Measurements from ENCODE around the gene FBLN5.
A peak's percentile ranks its signal among the peaks of the same experiment; 100 is the strongest.
"Not testable (repeated sequence)": the region's sequence is repeated elsewhere in the genome, so short reads cannot be mapped to it uniquely, and the experiment has no call there.

FBLN5 gene

DNA sequence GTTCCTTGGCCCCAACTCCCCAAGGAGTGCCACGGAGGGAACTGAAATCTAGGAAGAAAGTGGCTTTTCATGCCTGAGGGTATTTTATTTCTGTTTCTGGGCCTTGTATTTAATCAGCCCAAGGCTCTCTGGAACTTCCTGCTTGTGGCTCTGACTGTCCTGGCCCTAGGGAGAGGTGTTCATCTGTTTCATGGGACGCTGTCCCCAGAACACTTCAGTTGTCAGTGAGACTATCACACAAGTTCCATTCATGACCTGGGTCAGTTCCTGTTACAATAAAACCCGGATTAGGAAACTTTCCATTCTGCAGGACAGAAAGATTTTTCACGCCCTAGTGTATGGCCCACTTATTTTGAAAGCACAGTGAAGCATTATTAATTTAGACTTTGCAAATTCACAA is 61.7 kb downstream of the FBLN5 start:
- no peak for DNase-seq (ENCODE audit: low read depth in 2 of 2)

DNA sequence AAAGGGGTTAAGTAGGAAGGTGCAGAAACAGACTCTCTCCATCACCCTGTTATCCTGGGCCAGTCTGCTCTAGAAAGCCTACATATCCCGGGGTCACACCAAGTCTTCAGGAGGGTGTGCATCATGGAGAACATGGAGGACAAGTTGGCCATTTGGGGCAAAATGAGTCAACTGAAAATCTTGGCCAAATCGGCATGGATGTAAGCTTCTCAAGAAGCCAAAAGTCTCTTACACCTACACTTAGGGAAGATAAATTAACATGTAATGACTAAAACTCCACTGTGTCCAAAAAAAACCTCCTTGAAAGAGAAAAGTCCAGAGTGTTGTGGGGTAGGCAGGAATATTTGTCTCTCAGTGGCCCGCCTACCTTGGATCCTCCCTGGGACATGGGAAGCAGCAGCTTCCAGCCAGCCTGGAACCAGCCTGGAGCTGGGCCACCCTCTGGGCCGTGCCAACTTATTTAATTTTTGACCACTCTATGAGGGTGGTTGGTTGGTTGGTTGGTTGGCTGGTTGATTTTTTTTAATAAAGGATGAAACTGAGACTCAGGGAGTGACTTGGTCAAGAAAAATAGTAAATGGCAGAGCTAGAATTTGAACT is 62.3 kb downstream of the FBLN5 start:
- no peak for DNase-seq (ENCODE audit: low read depth in 2 of 2)

DNA sequence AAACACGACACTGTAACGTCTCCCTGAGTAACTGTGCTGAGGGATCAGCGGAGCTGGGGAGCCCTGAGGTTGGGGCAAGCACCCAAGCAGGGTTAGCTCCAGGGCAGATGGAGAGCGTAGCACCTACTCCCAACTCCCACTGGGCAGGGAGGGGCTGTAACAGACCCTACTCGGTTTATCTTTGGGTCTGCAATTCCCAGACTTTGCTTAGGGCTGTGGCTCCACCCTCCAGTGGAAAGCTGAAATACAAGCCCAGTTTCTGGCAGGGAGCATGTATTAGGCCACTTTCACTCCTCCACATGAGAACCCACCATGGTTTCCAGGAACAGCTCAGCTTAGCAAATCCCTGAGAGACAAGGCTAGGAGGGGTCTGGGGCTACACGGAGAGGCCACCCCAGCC is 62.8 kb downstream of the FBLN5 start:
- DNase-seq (ENCODE audit: low read depth in 2 of 2): no peak

DNA sequence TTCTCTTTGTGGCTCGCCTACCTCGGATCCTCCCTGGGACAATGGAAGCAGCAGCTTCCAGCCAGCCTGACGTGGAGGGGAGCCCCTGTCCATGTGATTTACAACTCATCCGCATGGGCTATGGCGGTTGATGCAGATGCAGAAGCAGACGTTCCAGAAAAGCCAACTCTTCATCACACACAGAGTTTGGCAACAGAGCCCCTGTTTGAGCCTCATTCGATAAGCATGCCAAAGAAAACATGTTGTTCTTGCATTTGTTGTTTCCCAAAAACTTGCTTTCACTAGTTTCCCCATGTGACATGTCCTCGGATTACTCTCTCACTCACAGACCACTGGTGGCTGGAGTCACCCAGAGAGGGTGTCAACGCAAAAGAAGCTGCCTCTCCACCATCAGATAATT is 63.7 kb downstream of the FBLN5 start:
- DNase-seq (ENCODE audit: low read depth in 2 of 2): no peak

DNA sequence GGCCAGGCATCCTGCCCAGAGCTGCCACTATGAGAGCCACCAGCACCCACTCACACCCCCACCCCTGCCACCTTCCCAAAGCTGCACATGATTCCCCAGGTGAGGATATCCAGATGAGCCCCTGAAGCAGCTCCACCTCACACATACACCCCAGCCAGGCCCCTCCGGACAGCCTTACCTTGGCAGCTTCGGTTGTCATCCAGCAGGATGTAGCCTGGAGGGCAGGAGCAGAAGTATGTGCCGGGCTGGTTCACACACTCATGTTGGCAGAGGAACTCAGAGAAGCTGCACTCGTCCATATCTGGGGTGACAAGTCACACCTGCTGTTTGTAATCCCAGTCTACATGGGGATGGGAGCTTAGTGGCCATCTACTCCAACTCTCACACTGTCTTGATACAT is 64.7 kb downstream of the FBLN5 start:
- no peak for DNase-seq (ENCODE audit: low read depth in 2 of 2)

DNA sequence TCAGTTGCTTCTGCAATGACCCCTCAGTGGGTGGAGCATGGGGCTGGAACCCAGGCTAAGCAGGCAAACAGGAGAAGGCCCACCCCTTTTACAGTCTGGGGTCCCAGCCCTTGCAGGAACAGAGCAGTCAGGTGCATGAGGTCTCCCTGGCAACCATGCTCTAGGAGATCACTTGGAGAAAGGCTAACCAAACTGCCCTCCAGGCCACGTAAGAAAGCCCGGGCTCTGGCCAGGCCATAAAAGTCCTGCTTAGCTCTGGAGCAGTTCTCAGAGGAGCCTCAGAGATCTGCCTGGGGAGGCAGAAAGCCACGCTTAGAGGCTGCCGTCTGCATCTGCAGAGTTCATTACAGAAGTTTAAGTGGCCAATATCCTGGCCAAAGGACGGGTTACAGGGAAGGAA is 65.1 kb downstream of the FBLN5 start:
- no peak for DNase-seq (ENCODE audit: low read depth in 2 of 2)

DNA sequence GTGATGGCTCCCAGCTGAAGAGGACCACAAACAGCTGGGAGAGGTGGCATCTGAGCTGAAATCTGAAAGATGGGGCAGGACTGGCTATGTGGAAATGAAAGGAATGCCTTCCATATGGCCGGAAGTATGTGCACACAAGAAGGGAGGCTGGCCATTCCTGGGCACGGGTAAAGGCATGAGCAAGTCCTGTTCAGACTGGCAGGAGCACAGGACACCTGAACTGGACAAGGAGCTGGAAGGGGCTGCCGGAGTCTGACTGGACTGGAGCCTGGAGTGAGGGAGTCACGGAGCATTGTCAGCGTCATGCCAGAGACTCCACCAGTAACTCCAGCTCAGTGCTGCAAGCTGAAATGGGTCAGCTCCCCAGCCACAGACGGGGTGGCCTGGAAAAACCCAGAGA is 68.3 kb downstream of the FBLN5 start:
- no peak for DNase-seq (ENCODE audit: low read depth in 2 of 2)

DNA sequence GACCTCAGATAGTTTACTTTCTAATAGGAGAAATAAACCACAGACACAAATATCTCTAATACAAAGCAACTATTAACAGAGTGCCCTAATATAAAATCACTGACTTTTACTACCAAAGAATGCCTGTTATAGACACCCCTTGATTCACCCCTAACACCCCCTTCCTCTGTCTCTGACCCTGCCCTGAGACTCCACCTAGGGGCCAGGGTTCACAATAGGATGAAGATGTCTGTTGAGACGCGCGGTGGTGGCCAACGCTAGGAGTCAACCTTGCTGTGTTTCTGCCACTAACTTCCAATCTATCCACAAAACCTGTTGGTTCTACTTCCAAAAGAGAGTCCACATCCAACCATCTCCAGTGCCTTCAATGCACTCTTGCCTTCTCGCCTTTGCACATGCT is 69.2 kb downstream of the FBLN5 start:
- DNase-seq (ENCODE audit: low read depth in 2 of 2): no peak

DNA sequence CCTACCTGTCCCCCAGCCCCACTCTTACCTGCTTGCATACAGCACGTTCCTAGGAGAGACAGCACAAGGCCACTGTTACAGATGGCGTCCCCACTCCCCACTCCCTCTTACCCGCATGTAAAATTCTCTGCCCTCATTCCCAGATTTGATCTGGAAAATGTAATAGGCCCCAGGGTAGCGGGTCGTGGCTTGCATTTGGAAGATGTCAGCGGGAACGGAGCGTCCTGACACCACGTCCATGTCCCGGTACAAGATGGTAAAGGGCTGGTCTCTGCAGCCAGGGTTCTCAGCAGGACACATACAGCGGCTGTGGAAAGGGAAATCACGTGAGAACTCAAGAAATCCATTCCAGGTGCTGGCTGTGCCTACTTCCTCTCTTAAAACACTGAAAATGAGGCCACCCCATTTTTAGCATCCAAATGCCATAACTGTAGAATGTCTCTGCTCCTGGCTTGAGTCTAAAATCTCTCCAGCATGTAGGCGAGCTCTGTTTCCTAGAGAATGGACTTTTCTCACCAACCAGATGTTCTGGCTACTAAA is 70.0 kb downstream of the FBLN5 start:
- no peak for DNase-seq (ENCODE audit: low read depth in 2 of 2)

DNA sequence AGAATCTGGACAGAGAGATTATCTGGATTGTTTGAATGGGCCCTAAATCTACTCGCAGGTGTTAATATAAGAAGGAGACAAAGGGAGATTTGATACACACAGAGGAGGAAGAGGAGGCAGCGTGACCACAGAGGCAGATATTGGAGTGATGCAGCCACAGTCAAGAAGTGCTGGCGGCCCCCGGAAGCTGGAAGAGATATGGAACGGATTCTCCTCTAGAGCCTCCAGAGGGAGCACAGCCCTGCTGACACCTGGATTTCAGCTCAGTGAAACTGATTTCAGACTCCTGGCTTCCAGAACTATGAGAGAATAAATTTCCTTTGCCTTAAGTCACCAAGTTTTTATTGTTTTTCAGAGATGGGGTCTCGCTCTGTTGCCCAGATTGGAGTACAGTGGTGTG is 71.0 kb downstream of the FBLN5 start:
- no peak for DNase-seq (ENCODE audit: low read depth in 2 of 2)

DNA sequence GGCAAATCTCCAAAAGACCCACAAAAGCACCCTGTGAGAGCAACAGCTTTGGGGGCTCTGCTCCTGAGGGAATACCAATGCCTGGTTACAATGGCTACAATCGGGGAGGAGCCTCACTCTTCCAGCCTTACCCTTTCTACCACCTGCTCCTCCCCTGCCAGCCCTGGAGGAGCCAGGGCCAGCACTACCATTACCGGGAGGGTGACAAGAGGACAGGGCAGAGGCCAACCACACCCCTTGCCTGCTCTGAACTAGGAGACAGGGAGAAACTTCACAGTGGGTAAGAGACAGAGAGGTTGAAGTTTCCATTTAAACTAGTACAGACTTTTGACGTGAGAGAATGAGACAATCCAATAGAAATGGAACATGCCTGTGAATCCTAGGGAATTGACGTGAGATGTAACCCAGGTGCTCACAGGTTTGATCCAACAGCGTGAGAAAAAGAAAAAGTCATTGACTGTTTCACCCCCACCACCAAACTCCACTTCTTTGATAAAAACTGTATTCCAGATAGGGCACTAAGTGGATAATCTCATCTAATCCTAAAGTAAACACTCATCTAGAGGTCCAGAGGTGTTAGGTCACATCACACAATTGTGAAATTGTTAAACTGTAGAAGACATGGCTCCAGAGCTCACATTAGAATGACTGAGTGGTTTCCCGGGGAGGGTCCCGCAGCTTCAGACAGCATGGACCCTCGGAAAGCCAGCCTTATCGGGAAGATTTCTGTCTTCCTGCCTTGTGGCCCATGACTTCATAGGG is 71.8 kb downstream of the FBLN5 start:
- no peak for DNase-seq (ENCODE audit: low read depth in 2 of 2)

DNA sequence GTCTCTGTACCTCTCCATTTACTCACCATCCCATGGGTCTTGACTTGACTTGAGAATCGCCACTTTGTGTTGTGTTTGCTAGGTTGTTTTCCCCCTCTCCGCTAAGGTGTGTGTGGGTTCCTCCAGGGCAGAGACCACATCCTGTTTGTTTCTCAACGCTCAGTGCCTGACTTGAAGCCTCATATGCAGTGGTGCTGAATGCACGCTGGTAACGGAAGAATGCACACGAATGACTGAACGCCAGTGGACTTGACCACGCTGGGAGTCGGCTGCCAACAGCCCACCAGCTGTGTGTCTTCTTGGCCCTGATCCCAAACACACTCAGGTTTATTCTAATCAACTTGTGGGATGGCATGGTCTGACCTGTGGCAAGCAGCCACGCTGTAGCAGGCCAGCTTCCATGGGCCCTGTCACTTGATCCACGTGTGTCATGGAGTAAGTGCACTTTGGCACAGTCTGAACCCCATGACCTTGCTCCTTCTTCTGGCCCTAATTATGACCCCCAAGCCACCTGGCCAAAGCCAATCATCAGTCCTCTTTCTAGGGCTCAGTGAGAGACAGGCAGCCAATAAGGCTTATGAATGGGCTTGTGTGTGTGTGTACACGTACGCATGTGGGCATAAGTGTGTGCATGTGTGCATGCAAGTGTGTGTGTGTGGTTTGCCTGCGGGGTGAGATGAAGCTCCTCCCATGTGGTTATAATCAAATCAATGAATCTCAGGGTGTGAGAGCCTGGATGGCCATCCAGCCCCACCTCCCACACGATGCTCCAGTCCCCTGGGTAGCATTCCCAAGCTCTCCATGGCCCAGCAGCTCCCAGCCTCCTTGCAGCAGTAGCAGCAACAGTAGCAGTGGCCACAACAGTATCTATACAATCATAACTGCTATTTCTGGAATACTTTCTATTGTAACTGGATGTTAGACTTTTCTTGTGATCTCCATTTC is 73.8 kb downstream of the FBLN5 start:
- peak in 1 of 2 donors; percentile 26 for DNase-seq (ENCODE audit: low read depth in 2 of 2)

DNA sequence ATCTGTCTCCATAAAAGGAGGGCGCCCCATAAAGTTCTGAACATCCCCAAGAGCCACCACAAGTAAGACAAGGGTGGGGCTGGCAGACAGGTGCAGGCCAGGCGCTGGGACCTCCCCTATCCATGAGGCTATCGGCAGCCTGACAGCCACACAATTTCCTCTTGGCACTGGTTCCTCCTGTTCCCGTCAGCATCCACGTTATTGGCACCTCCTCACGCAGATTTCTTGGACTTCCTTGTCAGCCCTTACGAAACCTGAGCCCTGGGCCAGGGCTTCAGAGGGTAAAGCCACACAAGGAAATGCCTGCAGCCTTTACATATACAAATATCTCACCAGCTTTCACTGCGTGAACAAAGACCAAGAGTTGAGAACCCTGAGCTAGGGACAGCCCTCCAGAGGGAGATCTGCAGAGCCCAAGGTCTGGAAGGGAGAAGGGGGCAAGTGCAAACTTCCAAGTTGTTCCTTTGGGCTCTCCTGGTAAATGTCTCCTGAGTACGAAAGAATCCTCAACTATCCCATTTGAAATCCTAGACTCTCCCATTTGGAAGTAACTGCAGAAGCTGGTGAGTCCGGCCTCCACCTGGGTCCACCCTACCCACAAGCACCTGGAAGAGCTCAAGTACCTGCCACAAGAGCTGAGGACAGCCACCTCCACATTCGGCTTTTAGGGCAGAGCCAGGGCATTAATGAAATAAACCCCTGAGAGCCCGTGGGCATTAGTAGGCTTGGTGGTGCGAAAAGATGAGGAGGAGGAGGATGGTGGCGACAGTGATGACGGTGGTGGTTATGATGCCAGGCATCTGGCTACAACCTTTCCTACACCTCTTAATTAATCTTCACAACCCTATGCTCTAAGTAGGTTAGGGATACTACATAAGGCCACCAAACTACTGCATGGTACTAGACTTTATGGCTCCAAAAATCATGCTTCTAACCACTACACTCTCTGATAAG is 74.7 kb downstream of the FBLN5 start:
- no peak for DNase-seq (ENCODE audit: low read depth in 2 of 2)

DNA sequence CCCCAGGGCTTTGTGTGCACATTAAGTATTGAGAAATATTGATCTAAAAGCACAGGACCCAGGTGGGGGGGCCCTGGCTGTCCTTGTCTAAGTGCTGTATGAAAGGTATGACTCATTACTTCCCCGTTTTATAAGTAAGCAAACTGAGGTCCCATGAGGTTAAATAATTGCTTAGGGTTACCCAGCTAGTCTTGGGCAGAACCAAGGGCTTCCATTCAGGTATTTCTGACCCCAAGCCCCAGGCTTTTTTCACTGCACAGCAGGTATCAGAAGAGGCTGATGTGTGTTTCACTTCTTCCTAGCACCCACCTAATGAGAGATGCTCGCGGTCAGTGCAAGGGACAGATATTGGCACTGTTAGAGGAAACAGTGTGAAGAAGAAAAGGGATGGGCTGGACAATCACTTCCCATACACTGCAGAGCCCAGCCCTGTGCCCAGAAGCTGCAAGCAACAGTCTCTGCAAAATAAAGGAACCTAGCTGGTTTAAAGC is 75.4 kb downstream of the FBLN5 start:
- no peak for DNase-seq (ENCODE audit: low read depth in 2 of 2)

DNA sequence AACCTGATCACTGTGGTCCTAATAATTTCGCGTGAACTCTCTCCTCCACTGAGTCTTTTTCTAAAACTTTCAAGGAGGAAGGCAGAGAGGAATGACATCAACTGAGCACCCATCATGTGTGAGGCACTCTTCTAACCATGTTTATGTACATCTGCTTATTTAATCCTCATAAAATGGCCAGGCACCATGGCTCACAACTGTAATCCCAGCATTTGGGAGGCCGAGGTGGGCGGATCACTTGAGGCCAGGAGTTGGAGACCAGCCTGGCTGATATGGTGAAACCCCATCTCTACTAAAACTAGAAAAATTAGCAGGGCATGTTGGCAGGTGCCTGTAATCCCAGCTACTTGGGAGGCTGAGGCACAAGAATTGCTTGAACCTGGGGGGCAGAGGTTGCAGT is 76.1 kb downstream of the FBLN5 start:
- DNase-seq (ENCODE audit: low read depth in 2 of 2): not testable (repeated sequence)

DNA sequence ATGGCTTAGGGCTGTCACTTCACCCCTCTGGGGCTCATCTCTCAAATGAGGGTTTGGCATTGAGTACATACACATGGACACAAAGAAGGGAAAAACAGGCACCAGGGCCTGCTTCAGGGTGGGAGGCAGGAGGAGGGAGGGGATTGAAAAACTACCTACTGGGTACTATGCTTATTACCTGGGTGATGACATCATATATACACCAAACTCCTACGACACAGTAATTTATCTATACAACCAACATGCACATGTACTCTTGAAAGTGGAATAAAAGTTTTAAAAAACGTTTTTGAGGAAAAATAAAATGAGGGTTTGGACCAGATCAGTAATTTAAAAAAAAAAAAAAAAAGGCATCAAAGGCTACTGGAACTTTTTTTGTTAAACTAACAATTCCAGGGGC is 76.6 kb downstream of the FBLN5 start:
- DNase-seq (ENCODE audit: low read depth in 2 of 2): no peak

DNA sequence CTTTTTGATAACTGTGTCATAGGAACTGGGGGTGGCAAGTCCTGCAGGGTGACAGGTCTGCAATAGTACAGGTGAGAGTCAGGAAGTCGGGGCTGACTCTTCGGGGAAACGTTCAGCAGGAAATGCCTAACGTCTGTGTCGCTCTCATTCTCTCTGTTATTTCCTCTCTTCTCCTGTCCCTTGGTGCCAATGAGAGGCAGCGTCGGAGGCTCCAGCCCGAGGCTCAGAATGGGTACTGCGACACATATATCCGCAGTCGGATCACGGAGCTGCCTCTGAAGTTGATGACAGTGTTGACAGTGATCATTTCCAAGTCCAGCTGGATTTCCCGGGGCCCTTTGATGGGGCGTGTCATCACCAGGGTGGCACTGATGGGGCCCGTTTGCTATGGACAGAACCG is 77.5 kb downstream of the FBLN5 start:
- peak in 1 of 2 donors; percentile 26 for DNase-seq (ENCODE audit: low read depth in 2 of 2)

DNA sequence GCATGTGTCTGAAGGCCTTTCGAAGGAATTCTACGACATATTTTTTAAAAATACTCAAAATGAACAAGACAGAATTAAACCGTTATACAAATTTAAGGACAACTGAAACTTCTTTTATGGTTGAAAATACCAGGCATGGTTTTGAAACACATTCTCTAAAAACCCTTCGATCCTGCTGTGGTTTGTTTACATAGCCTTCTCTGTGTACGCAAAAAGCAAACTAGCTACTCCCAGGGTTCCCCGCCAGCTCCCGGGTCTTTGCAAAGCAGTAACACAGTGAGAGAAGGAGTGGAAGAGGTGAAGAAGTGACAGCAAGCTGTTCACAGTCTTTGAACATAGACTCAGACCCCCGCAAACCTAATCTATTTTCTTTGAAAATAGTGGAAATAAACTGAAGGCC is 77.9 kb downstream of the FBLN5 start:
- DNase-seq (ENCODE audit: low read depth in 2 of 2): no peak

DNA sequence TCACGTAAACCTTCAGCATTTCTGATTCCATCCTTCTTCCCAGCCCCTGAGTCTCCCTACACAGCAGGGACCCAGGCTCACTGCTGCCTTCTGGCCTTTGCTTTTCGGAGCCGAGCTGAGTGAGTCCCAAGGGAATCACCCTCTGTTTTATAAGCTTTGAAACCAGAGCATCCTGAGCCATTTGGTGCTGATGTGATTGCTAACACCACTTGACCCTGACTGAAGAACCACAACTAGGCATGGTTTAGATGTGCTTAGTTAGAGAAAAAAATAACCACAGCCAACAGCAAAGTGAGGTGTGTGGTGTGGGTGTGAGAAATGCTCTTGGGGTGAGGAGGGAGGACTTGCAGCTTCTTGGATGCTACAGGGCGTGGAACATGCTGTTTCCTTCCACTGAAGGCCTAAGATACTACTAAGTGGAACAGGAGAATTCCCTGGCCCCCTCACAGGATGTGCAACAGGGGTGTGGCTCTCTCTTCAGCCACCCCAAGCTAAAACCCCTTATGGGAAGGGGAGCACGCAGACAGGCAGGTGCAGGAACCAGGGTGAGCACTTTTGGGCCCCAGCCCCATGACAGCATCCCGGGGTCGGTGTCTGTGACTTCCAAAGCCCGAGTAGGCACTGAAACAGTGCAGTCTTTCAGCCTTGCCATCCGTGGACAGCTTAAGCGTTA is 80.0 kb downstream of the FBLN5 start, which contains the start of gene TC2N:
Gene TC2N (minus strand): TSS at position 221 of the 673 bp plus-strand sequence. CDS start 53,767 bp downstream, outside the sequence.
- DNase-seq (ENCODE audit: low read depth in 2 of 2): no peak
